HCT116 (cell line): ENCODE data around the gene HELZ2. TPM values are rescaled to one million over a fixed set of nuclear protein-coding genes. Genes with fewer than 3 reads are reported as not detected.
"Not testable (repeated sequence)": the region's sequence is repeated elsewhere in the genome, so short reads cannot be mapped to it uniquely, and the experiment has no call there.

ENCODE experiments used
- ATAC-seq: fragments of 200-7000 bp; cut with Tn5 transposase; 2 replicates; pipeline ENCODE4 v1.9.1; 2020; ENCODE audit warnings: mild to moderate bottlenecking, moderate library complexity
- BruUV-seq: library from RNA; stranded (reverse); fragments of 400-500 nt; replicated peaks from 2 replicates; lab custom pipeline; 2021; lab: Mats Ljungman, UMichigan
- CTCF ChIA-PET: fragments of 300-600 bp; sonication (Branson Sonifier 250); formaldehyde crosslinking; loops from one replicate; lab custom pipeline; 2021; ENCODE audit warnings: antibody characterized with exemption; lab: Charles Lee
- POLR2A ChIA-PET: fragments of 300-600, 350-600 bp; sonication (Branson Sonifier 250); formaldehyde crosslinking; loops from one replicate; lab custom pipeline; 2021; ENCODE audit warnings: antibody characterized with exemption; lab: Charles Lee
- RAD21 ChIA-PET, 2 experiments: fragments of 300-600 bp; sonication (Branson Sonifier 250); formaldehyde crosslinking; loops; one replicate each; lab custom pipeline; 2023; ENCODE audit warnings: low total read pairs in 2 of 2; ENCODE audit not compliant: uncharacterized antibody in 2 of 2, unreplicated experiment in 2 of 2, low non-redundant PET in 1 of 2; lab: Charles Lee
- DNase-seq: peaks from one replicate; pipeline ENCODE4 v3.0.0-alpha.2; 2010; ENCODE audit warnings: low read depth, low spot score
- H2AFZ ChIP-seq: fragments of 200-600 bp; shearing (Covaris generic), sonication (generic); 2 replicates; pipeline ENCODE4 v1.6.1; 2017; ENCODE audit warnings: low read depth, mixed run types, mixed read lengths, antibody characterized with exemption, low read length; ENCODE audit not compliant: poor library complexity, severe bottlenecking
- H3K27ac ChIP-seq: 2 replicates; pipeline ENCODE4 v1.5.1; 2012; ENCODE audit warnings: low read depth, low read length
- H3K27me3 ChIP-seq: fragments of 200-600 bp; sonication (generic); 2 replicates; pipeline ENCODE4 v1.6.1; 2016; ENCODE audit warnings: mixed run types, low read length, mixed read lengths; ENCODE audit not compliant: insufficient read depth
- H3K36me3 ChIP-seq, 2 experiments: fragments of 200-500 bp in 1 of 2; fragments of 200-600 bp in 1 of 2; sonication (Bioruptor generic) in 1 of 2; sonication (generic) in 1 of 2; 2 replicates each; pipeline versions ENCODE4 v1.5.1 to v1.6.1; 2014 to 2016; ENCODE audit warnings: low read length in 2 of 2, inconsistent platforms in 1 of 2, mixed read lengths in 1 of 2, mixed run types in 1 of 2; ENCODE audit not compliant: insufficient read depth in 2 of 2, control insufficient read depth in 1 of 2
- H3K4me1 ChIP-seq, 2 experiments: fragments of 200-600 bp in 1 of 2; sonication (generic) in 1 of 2; 2 replicates each; pipeline versions ENCODE4 v1.5.1 to v1.6.1; 2012 to 2017; ENCODE audit warnings: low read length in 2 of 2, inconsistent platforms in 1 of 2, mild to moderate bottlenecking in 1 of 2, mixed read lengths in 1 of 2, mixed run types in 1 of 2, moderate library complexity in 1 of 2; ENCODE audit not compliant: insufficient read depth in 2 of 2, control insufficient read depth in 1 of 2
- H3K4me2 ChIP-seq: fragments of 200-600 bp; sonication (generic); 2 replicates; pipeline ENCODE4 v1.6.1; 2017; ENCODE audit warnings: mixed run types, low read length, mixed read lengths
- H3K4me3 ChIP-seq, 2 experiments: fragments of 200-600 bp in 1 of 2; sonication (generic) in 1 of 2; replicated peaks in 1 of 2; 2 replicates each; pipeline ENCODE4 v1.5.1; 2011 to 2016; ENCODE audit warnings: low read length in 2 of 2, control low read depth in 1 of 2, low read depth in 1 of 2, mild to moderate bottlenecking in 1 of 2, mixed read lengths in 1 of 2, mixed run types in 1 of 2
- H3K79me2 ChIP-seq: fragments of 200-600 bp; sonication (generic); 2 replicates; pipeline ENCODE4 v1.6.1; 2017; ENCODE audit warnings: mild to moderate bottlenecking, mixed run types, low read length, moderate library complexity, mixed read lengths; ENCODE audit not compliant: insufficient read depth
- H3K9ac ChIP-seq: fragments of 200-600 bp; sonication (generic); 2 replicates; pipeline ENCODE4 v1.6.1; 2016; ENCODE audit warnings: low read length, mixed read lengths
- H3K9me2 ChIP-seq: fragments of 200-600 bp; sonication (generic), shearing (Covaris generic); 2 replicates; pipeline ENCODE4 v1.6.1; 2017; ENCODE audit warnings: mixed run types, mild to moderate bottlenecking, moderate library complexity; ENCODE audit not compliant: insufficient read depth
- H3K9me3 ChIP-seq, 2 experiments: fragments of 200-500 bp in 1 of 2; fragments of 200-600 bp in 1 of 2; sonication (Bioruptor generic) in 1 of 2; sonication (generic) in 1 of 2; 2 replicates each; pipeline ENCODE4 v1.6.1; 2014 to 2017; ENCODE audit warnings: low read length in 2 of 2, mixed read lengths in 2 of 2, inconsistent platforms in 1 of 2, low read depth in 1 of 2, mild to moderate bottlenecking in 1 of 2, mixed run types in 1 of 2, moderate library complexity in 1 of 2; ENCODE audit not compliant: control insufficient read depth in 1 of 2, insufficient read depth in 1 of 2
- H4K20me1 ChIP-seq: fragments of 200-600 bp; sonication (generic), shearing (Covaris generic); 2 replicates; pipeline ENCODE4 v1.6.1; 2017; ENCODE audit warnings: mixed run types, mild to moderate bottlenecking, moderate library complexity; ENCODE audit not compliant: insufficient read depth
- EZH2 ChIP-seq: fragments of 200-600 bp; sonication (generic); IDR thresholded peaks from 2 replicates; pipeline ENCODE4 v1.6.1; 2017; ENCODE audit warnings: antibody characterized with exemption, mixed run types
- RAD21 ChIP-seq: IDR thresholded peaks from 2 replicates; pipeline ENCODE4 v1.6.1; 2012; ENCODE audit warnings: low read depth, mild to moderate bottlenecking
- intact Hi-C: fragments of 100-400 bp; cut with micrococcal nuclease; formaldehyde crosslinking; loops from 2 replicates; pipeline ENCODE4 v1.10.0; 2022
- total RNA-seq: library from RNA; stranded (reverse); gene quantifications from one replicate; pipeline ENCODE4 v1.2.1, GENCODE V29; 2021; ENCODE audit not compliant: unreplicated experiment

The HELZ2 gene
- total RNA-seq, 1 experiment from 2014 or later, result 44.0 TPM

- Histone ChIP-seq H3K9ac (no peak overlapping the region), H3K9me3 (no peaks in the 10 kb centered on the region), H3K4me3 (no peak overlapping the region), H3K79me2 (no peaks in the 10 kb centered on the region), H2AFZ (no peak overlapping the region), H4K20me1 (no peaks in the 10 kb centered on the region), H3K4me2 (no peak overlapping the region), H3K36me3 (no peaks in the 10 kb centered on the region; a peak in 3 of 4 replicates), H3K27me3 (no peaks in the 10 kb centered on the region), H3K27ac (no peak overlapping the region), H3K9me2 (no peaks in the 10 kb centered on the region), H3K4me1 (no peaks in the 10 kb centered on the region)
- RAD21 ChIA-PET, result no interaction called here
- no peak for DNase-seq
- POLR2A ChIA-PET, result no interaction called here
- BruUV-seq, result TSS peak; percentile 31
- intact Hi-C loops, result no loop called here
- CTCF ChIA-PET, result no interaction called here
- no peak for ATAC-seq
- TF ChIP-seq EZH2 (no peak), RAD21 (no peak)
Observed at GRCh38 chr20:63560333-63560805, 13.7 kb downstream of the HELZ2 start.

- H3K27ac ChIP-seq, H3K27me3 ChIP-seq, H3K79me2 ChIP-seq, ATAC-seq, intact Hi-C loops, POLR2A ChIA-PET, H3K36me3 ChIP-seq, CTCF ChIA-PET, BruUV-seq, H2AFZ ChIP-seq, H3K4me3 ChIP-seq, H3K9me2 ChIP-seq, H3K9me3 ChIP-seq, DNase-seq, H3K4me2 ChIP-seq, RAD21 ChIA-PET, H3K9ac ChIP-seq, H4K20me1 ChIP-seq, H3K4me1 ChIP-seq: not testable (repeated sequence)
Observed at GRCh38 chr20:63559485-63560332, 14.3 kb downstream of the HELZ2 start.
